Measurements from ENCODE around the gene COL7A1. TPM values are rescaled to one million over a fixed set of nuclear protein-coding genes. Genes with fewer than 3 reads are reported as not detected.

COL7A1 gene
- total RNA-seq, 4 donors from 2014 or later = 0.88 to 21.6 (median 19.1) TPM

DNA sequence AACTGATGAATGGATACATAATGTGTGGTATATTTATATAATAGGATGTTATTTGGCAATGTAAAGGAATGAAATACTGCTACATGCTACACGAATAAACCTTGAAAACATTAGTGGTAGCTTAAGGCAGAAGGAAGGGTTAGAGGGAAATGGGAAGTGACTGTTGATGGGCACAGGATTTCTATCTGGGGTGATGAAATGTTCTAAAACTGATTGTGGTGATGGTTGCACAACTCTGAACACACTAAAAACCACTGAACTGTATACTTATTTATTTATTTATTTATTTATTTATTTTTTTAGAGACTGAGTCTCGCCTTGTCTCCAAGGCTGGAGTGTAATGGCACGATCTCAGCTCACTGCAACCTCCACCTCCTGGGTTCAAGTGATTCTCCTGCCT lies 66.4 kb downstream of the COL7A1 start:
- Histone ChIP-seq H3K9me3 (no peaks in the 10 kb centered on the region), H3K36me3 (no peaks in the 10 kb centered on the region), H3K4me3 (no peak overlapping the region), H3K27ac (no peak overlapping the region), H3K27me3 (no peaks in the 10 kb centered on the region), H3K4me1 (no peaks in the 10 kb centered on the region)
- no peak for DNase-seq
- TF ChIP-seq, protein P1, sequence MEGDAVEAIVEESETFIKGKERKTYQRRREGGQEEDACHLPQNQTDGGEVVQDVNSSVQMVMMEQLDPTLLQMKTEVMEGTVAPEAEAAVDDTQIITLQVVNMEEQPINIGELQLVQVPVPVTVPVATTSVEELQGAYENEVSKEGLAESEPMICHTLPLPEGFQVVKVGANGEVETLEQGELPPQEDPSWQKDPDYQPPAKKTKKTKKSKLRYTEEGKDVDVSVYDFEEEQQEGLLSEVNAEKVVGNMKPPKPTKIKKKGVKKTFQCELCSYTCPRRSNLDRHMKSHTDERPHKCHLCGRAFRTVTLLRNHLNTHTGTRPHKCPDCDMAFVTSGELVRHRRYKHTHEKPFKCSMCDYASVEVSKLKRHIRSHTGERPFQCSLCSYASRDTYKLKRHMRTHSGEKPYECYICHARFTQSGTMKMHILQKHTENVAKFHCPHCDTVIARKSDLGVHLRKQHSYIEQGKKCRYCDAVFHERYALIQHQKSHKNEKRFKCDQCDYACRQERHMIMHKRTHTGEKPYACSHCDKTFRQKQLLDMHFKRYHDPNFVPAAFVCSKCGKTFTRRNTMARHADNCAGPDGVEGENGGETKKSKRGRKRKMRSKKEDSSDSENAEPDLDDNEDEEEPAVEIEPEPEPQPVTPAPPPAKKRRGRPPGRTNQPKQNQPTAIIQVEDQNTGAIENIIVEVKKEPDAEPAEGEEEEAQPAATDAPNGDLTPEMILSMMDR (IDR thresholded peaks at IDR 0.05) = no peak
- no peak for TF ChIP-seq POLR2A (IDR thresholded peaks at IDR 0.05)
- intact Hi-C loops (cut with DNase I; ENCODE audit: low total_unique reads) = no loop called here

DNA sequence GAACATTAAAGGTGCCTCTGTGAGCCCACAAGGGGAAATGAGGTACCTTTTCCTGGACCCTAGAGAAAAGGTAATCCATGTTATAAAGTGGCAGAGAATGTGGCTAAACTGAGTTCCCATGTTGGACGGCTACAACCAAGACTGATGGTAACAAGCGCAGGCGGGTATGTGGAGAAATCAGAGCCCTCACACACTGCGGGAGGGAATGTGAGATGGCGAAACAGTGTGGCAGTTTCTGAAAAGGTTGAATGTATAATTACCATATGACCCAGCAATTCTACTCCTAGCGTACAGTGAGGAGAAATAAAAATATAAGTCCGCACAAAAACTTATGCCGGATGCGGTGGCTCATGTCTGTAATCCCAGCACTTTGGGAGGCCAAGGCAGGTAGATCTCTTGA lies 67.1 kb downstream of the COL7A1 start:
- no peaks in the 10 kb centered on the region for H3K9me3 ChIP-seq
- H3K4me1 ChIP-seq = no peaks in the 10 kb centered on the region
- intact Hi-C loops (cut with DNase I; ENCODE audit: low total_unique reads) = no loop called here
- no peaks in the 10 kb centered on the region for H3K36me3 ChIP-seq
- no peak overlapping the region for H3K27ac ChIP-seq
- no peaks in the 10 kb centered on the region for H3K27me3 ChIP-seq
- no peak for TF ChIP-seq POLR2A (IDR thresholded peaks at IDR 0.05)
- TF ChIP-seq, protein P1 (IDR thresholded peaks at IDR 0.05) = no peak
- H3K4me3 ChIP-seq = no peak overlapping the region
- no peak for DNase-seq

DNA sequence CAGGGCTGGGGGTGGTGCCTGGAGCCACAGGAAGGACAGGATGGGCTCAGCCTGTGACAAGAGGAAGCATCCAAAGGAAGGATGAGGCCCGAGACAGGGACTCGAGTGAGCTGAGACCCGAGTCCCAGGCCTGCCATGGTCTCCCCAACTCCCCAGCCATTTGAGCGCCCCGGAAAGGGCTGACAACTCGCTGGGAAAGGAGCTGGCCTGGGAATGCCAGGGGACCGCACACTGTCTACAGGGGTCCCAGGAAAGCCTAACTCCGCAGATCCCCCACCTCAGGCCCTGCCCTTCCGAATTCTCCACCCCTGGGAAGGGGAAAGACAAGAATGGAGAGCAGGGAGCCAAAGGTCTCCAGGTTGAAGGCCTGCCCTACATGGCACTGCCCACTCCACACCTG lies 70.2 kb downstream of the COL7A1 start:
- no peak overlapping the region for H3K27ac ChIP-seq
- no peaks in the 10 kb centered on the region for H3K36me3 ChIP-seq
- DNase-seq = no peak
- TF ChIP-seq, protein P1 (IDR thresholded peaks at IDR 0.05) = no peak
- no peak for TF ChIP-seq POLR2A (IDR thresholded peaks at IDR 0.05)
- H3K27me3 ChIP-seq = no peaks in the 10 kb centered on the region
- no peak overlapping the region for H3K4me3 ChIP-seq
- intact Hi-C loops (cut with DNase I; ENCODE audit: low total_unique reads) = no loop called here
- H3K4me1 ChIP-seq = no peaks in the 10 kb centered on the region
- H3K9me3 ChIP-seq = no peaks in the 10 kb centered on the region

DNA sequence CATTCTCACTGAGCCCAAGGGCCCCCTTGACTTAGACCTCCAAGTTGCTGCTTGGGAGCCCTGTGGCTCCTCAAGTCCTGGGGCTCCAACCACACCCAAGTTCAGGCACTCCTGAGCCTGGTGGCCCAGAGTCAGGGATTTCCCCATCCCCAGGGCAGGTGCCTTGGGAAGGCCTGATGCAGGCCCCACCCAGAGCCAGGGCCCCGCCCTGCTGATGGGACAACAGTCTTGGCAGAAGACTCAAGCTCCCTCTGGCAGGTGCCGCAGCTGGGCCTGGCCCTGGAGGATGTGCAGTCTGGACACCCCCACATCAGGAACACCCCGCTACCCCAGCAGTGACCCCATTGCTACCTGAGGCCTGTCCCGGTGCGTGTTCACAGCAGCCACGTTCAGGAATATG lies 73.5 kb downstream of the COL7A1 start:
- Histone ChIP-seq H3K9me3 (no peaks in the 10 kb centered on the region), H3K36me3 (no peaks in the 10 kb centered on the region), H3K4me3 (no peak overlapping the region), H3K4me1 (no peaks in the 10 kb centered on the region), H3K27me3 (no peaks in the 10 kb centered on the region), H3K27ac (no peak overlapping the region)
- DNase-seq = no peak
- intact Hi-C loops (cut with DNase I; ENCODE audit: low total_unique reads) = no loop called here
- TF ChIP-seq POLR2A (IDR thresholded peaks at IDR 0.05) = no peak
- TF ChIP-seq, protein P1 (IDR thresholded peaks at IDR 0.05) = no peak

DNA sequence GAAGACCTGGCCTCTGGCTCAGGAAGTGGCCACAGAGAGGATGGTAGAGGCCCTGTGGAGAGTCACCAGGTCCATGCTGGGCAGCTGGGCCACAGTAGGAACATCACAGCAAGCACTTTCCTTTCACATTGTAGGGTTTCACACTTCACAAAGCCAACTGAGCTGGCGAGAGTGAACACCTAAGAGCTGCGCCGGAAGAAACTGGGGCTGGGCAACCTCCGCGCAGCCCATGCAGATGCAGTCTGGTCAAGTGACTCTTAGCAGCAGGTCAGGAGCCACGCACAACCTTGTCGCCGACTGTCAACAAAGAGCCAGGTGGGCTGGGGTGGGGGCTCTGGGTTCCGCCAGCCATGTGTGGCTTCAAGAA lies 75.9 kb downstream of the COL7A1 start:
- Histone ChIP-seq H3K4me3 (no peak overlapping the region), H3K9me3 (no peaks in the 10 kb centered on the region), H3K27me3 (no peaks in the 10 kb centered on the region), H3K4me1 (no peaks in the 10 kb centered on the region), H3K36me3 (no peaks in the 10 kb centered on the region), H3K27ac (no peak overlapping the region)
- no peak for DNase-seq
- intact Hi-C loops (cut with DNase I; ENCODE audit: low total_unique reads) = no loop called here
- TF ChIP-seq, protein P1 (IDR thresholded peaks at IDR 0.05) = no peak
- TF ChIP-seq POLR2A (IDR thresholded peaks at IDR 0.05) = no peak

Data from uterus (tissue), 4 donors.